ENCODE measurements around the gene SNX9. TPM values are rescaled to one million over a fixed set of nuclear protein-coding genes. Genes with fewer than 3 reads are reported as not detected.

Gene SNX9
- total and polyA plus RNA-seq, 3 donors from 2014 or later = 26.0 to 32.6 (median 30.1) TPM

- Histone ChIP-seq H3K4me1 (peaks cover 11% of the 10 kb centered on the region), H3K27me3 (no peaks in the 10 kb centered on the region), H3K36me3 (ENCODE audit: low read depth, missing control alignments) (no peaks in the 10 kb centered on the region), H3K4me3 (no peak overlapping the region), H3K9me3 (no peaks in the 10 kb centered on the region), H3K27ac (no peak overlapping the region)
- 69 to 78% methylated on average over 9 of the region's 9 CpGs for WGBS, 2 donors
- intact Hi-C loops (cut with DNase I; ENCODE audit: low total_unique reads) = loop anchor here (10.0 kb wide), 1 partner anchor 81 kb away; no protein-coding TSS in a partner anchor
- TF ChIP-seq POLR2A (IDR thresholded peaks at IDR 0.05) = no peak
- no peak for TF ChIP-seq CTCF (IDR thresholded peaks at IDR 0.05)
- DNase-seq = no peak
Observed at GRCh38 chr6:157983406-157984119, 160.5 kb downstream of the SNX9 start.

DNA sequence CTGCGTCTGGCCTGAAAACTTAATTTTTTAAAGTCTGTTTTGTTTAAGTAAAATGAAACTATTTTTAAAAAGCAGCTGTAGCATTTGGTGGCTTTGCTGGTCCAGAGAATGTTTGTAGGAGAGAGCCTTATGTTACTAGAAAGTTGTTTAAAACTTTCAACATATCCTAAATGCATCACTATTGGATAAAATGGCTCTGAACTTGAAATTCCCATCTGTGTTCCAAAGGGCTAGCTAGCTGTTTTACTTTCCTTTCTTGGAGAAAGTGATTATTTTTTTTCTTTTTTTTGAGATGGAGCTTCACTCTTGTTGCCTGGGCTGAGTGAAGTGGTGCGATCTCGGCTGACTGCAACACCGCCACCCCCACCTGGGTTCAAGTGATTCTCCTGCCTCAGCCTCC, 161.1 kb downstream of the SNX9 start:
- no peak for DNase-seq
- Histone ChIP-seq H3K27me3 (no peaks in the 10 kb centered on the region), H3K36me3 (ENCODE audit: low read depth, missing control alignments) (no peaks in the 10 kb centered on the region), H3K4me3 (no peak overlapping the region), H3K9me3 (no peaks in the 10 kb centered on the region), H3K4me1 (peaks cover 11% of the 10 kb centered on the region), H3K27ac (no peak overlapping the region)
- TF ChIP-seq POLR2A (IDR thresholded peaks at IDR 0.05) (no peak), CTCF (IDR thresholded peaks at IDR 0.05) (no peak)
- intact Hi-C loops (cut with DNase I; ENCODE audit: low total_unique reads) = loop anchor here (10.0 kb wide), 1 partner anchor 81 kb away; no protein-coding TSS in a partner anchor
- 90 to 95% methylated on average over 4 of the region's 4 CpGs for WGBS, 2 donors

- no peaks in the 10 kb centered on the region for H3K27me3 ChIP-seq
- H3K36me3 ChIP-seq (ENCODE audit: low read depth, missing control alignments) = no peaks in the 10 kb centered on the region
- intact Hi-C loops (cut with DNase I; ENCODE audit: low total_unique reads) = loop anchor here (10.0 kb wide), 1 partner anchor 80 kb away; no protein-coding TSS in a partner anchor
- no peak overlapping the region for H3K4me3 ChIP-seq
- H3K9me3 ChIP-seq = no peaks in the 10 kb centered on the region
- WGBS, 2 donors = 80 to 89% methylated on average over 12 to 14 of the region's 14 CpGs
- TF ChIP-seq CTCF (IDR thresholded peaks at IDR 0.05) (no peak), POLR2A (IDR thresholded peaks at IDR 0.05) (no peak)
- no peak for DNase-seq
- peaks cover 13% of the 10 kb centered on the region for H3K4me1 ChIP-seq
- H3K27ac ChIP-seq = no peak overlapping the region
Observed at GRCh38 chr6:157984686-157985225, 161.7 kb downstream of the SNX9 start.

DNA sequence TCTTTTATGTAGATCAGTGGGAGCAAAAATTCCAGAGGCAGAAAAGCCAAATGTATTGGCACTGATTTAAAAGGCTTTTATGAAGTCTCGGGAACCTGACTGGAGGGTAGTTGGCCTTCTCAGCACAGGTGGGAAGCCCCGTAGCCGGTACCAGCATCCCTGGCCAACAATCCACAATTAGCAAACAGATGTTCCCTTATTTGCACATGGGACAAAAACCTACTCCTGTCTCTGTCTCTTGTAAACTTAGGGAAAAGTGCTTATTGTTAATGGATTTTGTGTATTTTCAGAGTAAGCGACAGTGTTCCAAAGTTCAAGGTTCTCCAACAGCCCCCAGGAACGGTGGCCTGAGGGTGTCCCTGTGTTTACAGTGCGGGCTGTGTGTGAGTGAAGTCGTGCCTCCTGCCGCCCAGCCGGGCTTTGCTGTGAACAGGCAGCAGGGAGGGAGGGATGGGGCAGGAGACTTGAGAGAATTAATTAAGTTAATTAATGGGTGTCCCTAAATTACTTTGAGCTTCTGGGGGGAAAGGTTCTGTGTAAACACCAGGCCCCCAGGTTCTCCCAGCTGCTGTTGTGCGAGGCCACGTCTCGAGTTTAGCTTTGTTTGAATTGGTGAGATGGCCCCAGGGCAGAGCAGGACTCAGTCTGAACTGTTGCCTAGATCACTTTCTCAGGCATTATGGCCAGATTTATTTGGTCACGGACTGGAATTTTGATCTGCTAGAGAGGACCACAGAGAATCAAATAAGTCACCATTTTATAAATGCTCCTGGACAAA, 162.5 kb downstream of the SNX9 start:
- Histone ChIP-seq H3K4me3 (no peak overlapping the region), H3K4me1 (peaks cover 17% of the 10 kb centered on the region), H3K36me3 (ENCODE audit: low read depth, missing control alignments) (no peaks in the 10 kb centered on the region), H3K27ac (no peak overlapping the region), H3K9me3 (no peaks in the 10 kb centered on the region), H3K27me3 (no peaks in the 10 kb centered on the region)
- no peak for TF ChIP-seq CTCF (IDR thresholded peaks at IDR 0.05)
- TF ChIP-seq POLR2A (IDR thresholded peaks at IDR 0.05) = no peak
- 64 to 74% methylated on average over 13 of the region's 13 CpGs for WGBS, 2 donors
- intact Hi-C loops (cut with DNase I; ENCODE audit: low total_unique reads) = loop anchor here (10.0 kb wide), 1 partner anchor 79 kb away; no protein-coding TSS in a partner anchor
- DNase-seq = no peak
